ENCODE measurements around the gene CD96.

DNA sequence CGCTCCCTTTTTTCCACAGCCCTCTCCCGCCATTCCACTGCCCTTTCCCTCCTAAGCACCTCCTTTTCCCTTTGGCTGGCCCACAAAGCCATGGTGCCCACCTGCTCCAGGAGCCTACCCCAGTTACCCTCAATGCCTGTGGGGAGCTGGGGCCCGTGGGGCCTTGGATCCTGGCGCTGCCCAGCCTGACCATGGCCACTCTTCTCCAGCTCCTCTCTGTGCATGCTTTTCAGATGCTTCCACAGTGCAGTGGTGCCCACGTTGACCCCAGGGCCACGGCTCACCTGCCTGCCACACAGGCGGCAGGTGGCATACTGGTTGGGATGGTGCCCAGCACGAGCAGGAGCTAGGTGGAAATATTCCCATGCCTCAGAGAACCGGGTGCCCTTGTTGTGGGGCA is 51.7 kb downstream of the CD96 start:
- TF ChIP-seq, protein P1, sequence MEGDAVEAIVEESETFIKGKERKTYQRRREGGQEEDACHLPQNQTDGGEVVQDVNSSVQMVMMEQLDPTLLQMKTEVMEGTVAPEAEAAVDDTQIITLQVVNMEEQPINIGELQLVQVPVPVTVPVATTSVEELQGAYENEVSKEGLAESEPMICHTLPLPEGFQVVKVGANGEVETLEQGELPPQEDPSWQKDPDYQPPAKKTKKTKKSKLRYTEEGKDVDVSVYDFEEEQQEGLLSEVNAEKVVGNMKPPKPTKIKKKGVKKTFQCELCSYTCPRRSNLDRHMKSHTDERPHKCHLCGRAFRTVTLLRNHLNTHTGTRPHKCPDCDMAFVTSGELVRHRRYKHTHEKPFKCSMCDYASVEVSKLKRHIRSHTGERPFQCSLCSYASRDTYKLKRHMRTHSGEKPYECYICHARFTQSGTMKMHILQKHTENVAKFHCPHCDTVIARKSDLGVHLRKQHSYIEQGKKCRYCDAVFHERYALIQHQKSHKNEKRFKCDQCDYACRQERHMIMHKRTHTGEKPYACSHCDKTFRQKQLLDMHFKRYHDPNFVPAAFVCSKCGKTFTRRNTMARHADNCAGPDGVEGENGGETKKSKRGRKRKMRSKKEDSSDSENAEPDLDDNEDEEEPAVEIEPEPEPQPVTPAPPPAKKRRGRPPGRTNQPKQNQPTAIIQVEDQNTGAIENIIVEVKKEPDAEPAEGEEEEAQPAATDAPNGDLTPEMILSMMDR (IDR thresholded peaks at IDR 0.05; ENCODE audit: extremely low read depth in 1 of 2, insufficient read depth in 1 of 2, low read depth in 1 of 2, low read length in 2 of 2) = no peak
- TF ChIP-seq EZH2 (IDR thresholded peaks at IDR 0.05; ENCODE audit: borderline replicate concordance, low read depth, low read length, severe bottlenecking) = no peak
- no peak for TF ChIP-seq FOS (IDR thresholded peaks at IDR 0.05; ENCODE audit: borderline replicate concordance, insufficient read depth, low read length)
- no peak for TF ChIP-seq POLR2A (IDR thresholded peaks at IDR 0.05; ENCODE audit: low read depth, low read length)

Data from endothelial cell of umbilical vein (primary cell).